ENCODE data around the gene NFIB. TPM values are rescaled to one million over a fixed set of nuclear protein-coding genes. Genes with fewer than 3 reads are reported as not detected.

Gene NFIB
- total RNA-seq, 1 experiment from 2014 or later = 14.3 TPM

DNA sequence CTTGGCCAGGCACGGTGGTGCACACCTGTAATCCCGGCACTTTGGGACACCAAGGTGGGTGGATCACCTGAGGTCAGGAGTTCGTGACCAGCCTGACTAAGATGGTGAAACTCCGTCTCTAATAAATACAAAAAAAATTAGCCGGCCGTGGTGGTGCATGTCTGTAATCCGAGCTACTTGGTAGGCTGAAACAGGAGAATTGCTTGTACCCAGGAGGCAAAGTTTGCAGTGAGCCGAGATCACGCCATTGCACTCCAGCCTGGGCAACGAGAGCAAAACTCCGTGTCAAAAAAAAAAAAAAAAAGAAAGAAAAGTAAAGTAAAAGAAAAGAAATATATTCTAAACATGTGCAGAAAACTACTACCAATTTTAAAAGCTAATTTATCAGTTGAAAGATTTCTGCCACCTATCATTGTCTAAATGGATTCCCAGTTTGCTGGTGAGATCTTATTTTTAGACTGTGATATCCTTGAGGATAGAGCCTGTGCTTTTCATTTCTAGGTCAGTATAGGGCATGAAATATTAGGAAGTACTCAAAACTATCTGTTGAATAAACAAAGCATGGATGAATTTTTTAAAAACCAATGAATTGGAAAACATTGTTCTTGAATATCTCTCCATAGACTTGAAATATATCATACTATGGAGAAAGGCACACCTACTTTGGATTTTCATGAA lies 86.9 kb downstream of the NFIB start:
- Histone ChIP-seq H2AK5ac (ENCODE audit: insufficient read length, low read length) (no peak overlapping the region), H3K79me1 (ENCODE audit: insufficient read depth, low read depth, low read length, poor library complexity, severe bottlenecking) (no peaks in the 10 kb centered on the region), H3K23ac (ENCODE audit: insufficient read length, low read depth, low read length) (no peak overlapping the region), H3K9me3 (ENCODE audit: control insufficient read depth, low read depth, low read length) (no peaks in the 10 kb centered on the region), H4K91ac (ENCODE audit: insufficient read length, low read depth, low read length) (no peak overlapping the region), H2BK5ac (ENCODE audit: insufficient read length, low read length) (no peak overlapping the region), H3K23me2 (ENCODE audit: insufficient read length, low read depth, low read length, poor library complexity, severe bottlenecking) (no peaks in the 10 kb centered on the region), H3K4me1 (ENCODE audit: insufficient read depth, low read length) (peaks cover 3% of the 10 kb centered on the region; the same call in 1 of the 2 replicates), H3K27ac (ENCODE audit: insufficient read length, low read depth, low read length) (no peak overlapping the region), H3K18ac (ENCODE audit: insufficient read length, low read depth, low read length) (no peak overlapping the region), H3T11ph (ENCODE audit: low read length) (no peak overlapping the region), H3K9ac (ENCODE audit: extremely low read depth, insufficient read length, low read length) (no peak overlapping the region), H2BK15ac (ENCODE audit: low read depth, low read length) (no peak overlapping the region), H3K4me2 (ENCODE audit: insufficient read depth, insufficient read length, low read length) (no peak overlapping the region), H4K20me1 (ENCODE audit: control insufficient read depth, insufficient read depth, insufficient read length) (no peaks in the 10 kb centered on the region), H3K79me2 (ENCODE audit: insufficient read depth, low read length) (no peaks in the 10 kb centered on the region), H2AFZ (ENCODE audit: low read length) (no peak overlapping the region), H4K5ac (ENCODE audit: insufficient read length, low read depth, low read length) (no peak overlapping the region), H2BK12ac (ENCODE audit: insufficient read length, low read depth, low read length) (no peak overlapping the region), H2BK120ac (ENCODE audit: low read depth, low read length, poor library complexity, severe bottlenecking) (no peak overlapping the region), H3K27me3 (ENCODE audit: insufficient read depth, low read length) (no peaks in the 10 kb centered on the region), H3K56ac (ENCODE audit: insufficient read length, low read depth, low read length) (no peak overlapping the region), H2BK20ac (ENCODE audit: low read depth, low read length, poor library complexity, severe bottlenecking) (no peak overlapping the region), H3K14ac (ENCODE audit: insufficient read depth, low read length) (no peak overlapping the region), H3K4ac (ENCODE audit: low read depth, low read length) (no peak overlapping the region), H4K8ac (replicated peaks; ENCODE audit: insufficient read length, low read depth, low read length) (no peak overlapping the region)
- no peak for DNase-seq
- no CpG with 5 or more reads among the region's 11 CpGs for WGBS (ENCODE audit: extremely low coverage, insufficient read length, low lambda C conversion rate)
- Mint-ChIP-seq H3K4me3 (no peak overlapping the region), H3K27me3 (ENCODE audit: low read depth) (no peaks in the 10 kb centered on the region), H3K27ac (no peak overlapping the region), H3K36me3 (ENCODE audit: insufficient read depth in 1 of 3, low read depth in 3 of 3) (no peaks in the 10 kb centered on the region; a peak in 1 of 7 replicates), H3K4me1 (peaks cover 2 to 5% of the 10 kb centered on the region in 2 experiments), H3K9me3 (no peaks in the 10 kb centered on the region; a peak in 1 of 5 replicates)
- TF ChIP-seq, protein P1, sequence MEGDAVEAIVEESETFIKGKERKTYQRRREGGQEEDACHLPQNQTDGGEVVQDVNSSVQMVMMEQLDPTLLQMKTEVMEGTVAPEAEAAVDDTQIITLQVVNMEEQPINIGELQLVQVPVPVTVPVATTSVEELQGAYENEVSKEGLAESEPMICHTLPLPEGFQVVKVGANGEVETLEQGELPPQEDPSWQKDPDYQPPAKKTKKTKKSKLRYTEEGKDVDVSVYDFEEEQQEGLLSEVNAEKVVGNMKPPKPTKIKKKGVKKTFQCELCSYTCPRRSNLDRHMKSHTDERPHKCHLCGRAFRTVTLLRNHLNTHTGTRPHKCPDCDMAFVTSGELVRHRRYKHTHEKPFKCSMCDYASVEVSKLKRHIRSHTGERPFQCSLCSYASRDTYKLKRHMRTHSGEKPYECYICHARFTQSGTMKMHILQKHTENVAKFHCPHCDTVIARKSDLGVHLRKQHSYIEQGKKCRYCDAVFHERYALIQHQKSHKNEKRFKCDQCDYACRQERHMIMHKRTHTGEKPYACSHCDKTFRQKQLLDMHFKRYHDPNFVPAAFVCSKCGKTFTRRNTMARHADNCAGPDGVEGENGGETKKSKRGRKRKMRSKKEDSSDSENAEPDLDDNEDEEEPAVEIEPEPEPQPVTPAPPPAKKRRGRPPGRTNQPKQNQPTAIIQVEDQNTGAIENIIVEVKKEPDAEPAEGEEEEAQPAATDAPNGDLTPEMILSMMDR (conservative IDR thresholded peaks at IDR 0.05) = no peak

Measured in H9 (cell line).